GM19324 (cell line): ENCODE results near the gene PYDC1.
A peak's percentile ranks its signal among the peaks of the same experiment; 100 is the strongest.
"Not testable (repeated sequence)": the region's sequence is repeated elsewhere in the genome, so short reads cannot be mapped to it uniquely, and the experiment has no call there.

Experiments
- ATAC-seq: cut with Tn5 transposase; IDR thresholded peaks from one replicate; pipeline ENCODE4 v1.9.1; 2021; ENCODE audit warnings: mild to moderate bottlenecking, moderate library complexity; ENCODE audit not compliant: unreplicated experiment, low FRiP score

Gene PYDC1

DNA sequence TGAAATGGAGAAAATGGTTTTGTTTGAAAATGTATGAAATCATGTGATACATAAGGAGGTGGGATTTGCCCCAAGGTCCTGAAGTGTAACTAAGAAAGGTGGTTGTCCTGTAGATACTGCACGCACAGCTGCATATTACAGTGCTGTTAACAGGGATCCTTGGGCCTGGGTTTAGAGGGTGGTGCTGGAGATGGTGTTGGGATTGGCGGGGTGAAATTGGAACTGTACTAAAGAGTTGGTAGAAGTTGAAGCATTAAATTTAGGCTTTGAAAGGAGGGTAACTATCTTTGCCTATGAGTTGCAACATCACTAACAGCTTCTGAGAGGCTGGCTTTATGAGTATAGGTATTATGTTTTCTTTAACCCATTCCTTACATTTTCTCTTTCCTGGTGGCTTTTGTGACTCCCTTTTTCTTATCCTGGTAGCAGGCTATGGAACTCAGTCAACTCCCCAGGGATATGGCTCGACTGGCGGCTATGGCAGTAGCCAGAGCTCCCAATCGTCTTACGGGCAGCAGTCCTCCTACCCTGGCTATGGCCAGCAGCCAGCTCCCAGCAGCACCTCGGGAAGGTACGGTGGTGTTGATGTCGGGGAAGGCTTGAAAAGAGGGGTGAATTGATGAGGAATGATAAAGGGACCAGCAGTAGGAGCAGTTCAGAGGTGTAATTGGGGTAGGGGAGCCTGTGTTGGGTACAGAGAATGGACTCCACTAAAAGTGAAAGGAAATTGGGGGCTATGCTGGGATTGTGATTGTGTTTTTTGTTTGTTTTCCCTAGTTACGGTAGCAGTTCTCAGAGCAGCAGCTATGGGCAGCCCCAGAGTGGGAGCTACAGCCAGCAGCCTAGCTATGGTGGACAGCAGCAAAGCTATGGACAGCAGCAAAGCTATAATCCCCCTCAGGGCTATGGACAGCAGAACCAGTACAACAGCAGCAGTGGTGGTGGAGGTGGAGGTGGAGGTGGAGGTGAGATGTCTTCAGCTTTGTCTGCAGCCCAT, 33.2 kb downstream of the PYDC1 start:
- no peak for ATAC-seq

DNA sequence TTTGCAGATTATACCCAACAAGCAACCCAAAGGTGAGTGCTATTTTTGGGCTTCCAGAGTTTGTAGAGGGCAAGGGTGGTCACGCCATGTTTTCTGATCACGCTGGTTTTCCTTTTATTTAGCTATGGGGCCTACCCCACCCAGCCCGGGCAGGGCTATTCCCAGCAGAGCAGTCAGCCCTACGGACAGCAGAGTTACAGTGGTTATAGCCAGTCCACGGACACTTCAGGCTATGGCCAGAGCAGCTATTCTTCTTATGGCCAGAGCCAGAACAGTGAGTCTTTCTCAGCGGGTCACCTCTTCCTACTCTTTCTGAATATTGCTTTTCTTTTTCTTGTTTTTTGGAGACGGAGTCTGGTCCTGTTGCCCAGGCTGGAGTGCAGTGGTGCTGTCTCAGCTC, 34.5 kb downstream of the PYDC1 start:
- ATAC-seq, result no peak

DNA sequence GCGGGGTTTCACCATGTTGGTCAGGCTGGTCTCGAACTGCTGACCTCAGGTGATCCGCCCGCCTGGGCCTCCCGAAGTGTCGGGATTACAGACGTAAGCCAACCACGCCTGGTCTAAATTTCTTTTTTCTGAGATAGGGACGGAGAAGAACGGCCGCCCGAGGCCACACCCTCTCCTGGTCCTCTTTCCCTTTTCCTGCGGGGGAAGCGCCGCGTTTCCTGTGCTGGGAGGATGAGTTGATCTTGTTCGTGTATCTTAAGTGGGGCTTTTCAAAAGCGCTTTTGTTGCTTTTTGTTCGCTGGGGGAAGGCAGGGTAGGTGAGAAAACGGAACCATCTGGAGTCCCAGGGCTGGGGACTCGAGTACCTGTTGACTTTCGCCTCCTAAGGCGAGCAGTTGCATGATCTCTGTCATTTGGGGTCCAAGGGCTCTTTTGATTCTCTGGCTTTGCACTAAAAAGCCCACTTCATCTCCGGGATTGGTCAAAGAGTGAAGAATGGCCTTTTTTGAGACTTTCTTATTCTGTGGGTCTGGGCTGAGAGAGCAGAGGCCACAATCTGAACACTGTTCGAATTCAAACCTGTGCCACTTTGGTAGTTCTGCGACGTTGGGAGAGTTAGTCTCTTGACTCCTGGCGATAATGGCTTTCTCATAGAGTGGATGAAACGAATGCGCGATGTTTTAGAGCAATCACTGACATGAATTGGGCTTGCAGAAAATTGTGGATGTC, 35.7 kb downstream of the PYDC1 start:
- no peak for ATAC-seq

DNA sequence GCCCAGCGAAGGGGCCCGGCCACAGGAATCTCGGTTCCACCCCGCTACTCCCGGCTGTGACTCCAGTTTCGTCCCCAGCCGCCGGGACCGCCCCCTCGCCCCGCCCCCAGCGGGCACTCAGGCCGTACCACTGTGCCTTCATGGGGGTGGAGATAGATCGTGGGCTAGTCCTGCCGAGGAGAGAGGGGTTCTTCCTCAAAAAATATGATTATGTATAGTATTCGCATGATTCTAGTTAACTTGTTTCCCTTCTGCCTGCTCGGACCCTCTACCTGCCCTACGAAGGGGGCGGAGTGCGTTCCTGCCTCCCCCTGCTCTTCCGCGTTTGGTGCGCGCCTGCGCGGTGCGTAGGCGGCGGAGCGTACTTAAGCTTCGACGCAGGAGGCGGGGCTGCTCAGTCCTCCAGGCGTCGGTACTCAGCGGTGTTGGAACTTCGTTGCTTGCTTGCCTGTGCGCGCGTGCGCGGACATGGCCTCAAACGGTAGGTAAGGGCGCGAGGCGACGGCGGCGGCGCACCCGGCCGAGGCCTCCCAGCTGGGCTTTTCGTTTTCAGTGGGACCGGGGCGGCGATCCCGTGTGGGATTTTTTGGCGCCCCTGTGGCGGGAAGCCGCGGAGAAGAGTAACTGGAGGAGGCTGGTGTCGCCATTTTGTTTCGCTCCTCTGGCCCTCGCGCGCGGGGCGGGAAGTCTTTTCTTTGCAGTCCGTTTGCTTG, 37.0 kb downstream of the PYDC1 start, which contains the start of gene FUS:
FUS (plus strand) TSS at position 393 of the 713 bp plus-strand sequence; CDS start at position 469, 76 bp downstream.
- ATAC-seq, result peak; percentile 85

DNA sequence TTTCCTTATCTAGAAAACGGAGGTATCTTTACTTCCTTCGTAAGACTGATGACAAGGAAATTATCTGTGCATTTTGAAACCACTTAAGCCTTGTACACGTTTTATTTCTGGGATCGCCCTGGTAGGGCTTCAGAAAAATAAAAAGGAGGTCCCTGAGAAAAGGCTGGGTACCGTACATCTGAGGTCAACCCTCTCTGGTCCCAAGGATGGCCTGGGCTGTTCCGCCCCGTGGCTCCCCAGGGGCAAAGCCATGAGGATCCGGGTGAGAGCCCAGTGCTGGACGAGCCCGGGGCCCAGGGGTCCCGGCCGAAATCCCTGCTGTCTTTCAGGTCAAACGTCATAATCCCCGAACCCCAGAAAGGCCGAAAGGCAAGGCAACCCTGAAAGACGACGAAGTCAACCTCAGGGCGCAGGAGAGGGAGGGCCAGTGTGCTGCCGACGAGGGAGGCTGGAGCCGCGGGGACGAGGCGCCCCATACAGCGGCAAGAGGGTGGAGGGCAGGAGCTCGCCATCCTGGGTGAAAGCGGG, 37.7 kb downstream of the PYDC1 start:
- ATAC-seq, result peak; percentile 1

DNA sequence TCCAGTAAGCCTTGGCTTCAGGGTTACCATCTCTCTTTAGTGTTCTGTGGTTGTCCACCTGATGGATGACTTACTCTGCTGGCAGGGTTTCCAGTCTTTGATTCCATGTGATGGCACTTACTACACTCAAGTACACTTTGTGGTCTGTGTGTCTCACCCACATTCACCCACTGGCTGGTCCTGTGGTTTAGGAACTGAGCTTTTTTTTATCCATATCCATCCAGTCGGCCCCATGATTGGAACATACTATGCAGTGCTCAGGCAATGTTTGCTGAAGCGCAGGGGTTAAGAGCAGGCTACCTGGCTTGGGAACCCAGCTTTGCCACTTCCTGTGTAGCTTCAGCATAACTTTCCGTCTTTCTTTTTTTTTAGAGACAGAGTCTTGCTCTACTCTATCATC, 39.8 kb downstream of the PYDC1 start:
- ATAC-seq, result no peak

DNA sequence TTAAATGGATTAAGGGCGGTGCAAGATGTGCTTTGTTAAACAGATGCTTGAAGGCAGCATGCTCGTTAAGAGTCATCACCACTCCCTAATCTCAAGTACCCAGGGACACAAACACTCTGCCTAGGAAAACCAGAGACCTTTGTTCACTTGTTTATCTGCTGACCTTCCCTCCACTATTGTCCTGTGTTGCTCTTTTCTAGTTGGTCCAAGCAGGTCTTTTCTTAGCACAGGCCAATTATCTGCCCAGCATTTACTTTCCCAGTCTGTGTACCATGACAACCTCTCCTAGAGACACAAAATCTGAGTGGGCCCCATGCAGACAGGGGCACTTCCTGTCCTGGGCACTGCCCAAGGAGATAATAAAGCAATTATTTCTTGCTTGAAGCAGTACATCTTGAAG, 46.9 kb downstream of the PYDC1 start:
- not testable (repeated sequence) for ATAC-seq

DNA sequence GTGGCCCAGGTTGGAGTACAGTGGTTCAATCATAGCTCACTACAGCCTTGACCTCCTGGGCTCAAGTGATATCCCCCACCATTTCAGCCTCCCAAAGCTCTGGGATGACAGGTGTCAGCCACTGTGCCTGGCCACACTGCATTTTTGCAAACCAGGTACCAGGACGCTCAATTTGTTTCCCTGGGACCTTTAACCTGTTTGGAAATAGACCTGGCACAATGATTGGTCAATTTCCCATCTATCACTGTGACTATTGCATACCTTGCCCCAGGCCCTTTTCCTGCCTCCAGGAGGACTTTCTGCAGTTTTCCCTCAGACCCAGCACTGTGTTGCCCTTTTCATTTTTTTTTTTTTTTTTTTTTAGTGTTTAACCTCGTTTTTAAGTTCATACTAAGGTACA, 48.1 kb downstream of the PYDC1 start:
- ATAC-seq, result no peak

DNA sequence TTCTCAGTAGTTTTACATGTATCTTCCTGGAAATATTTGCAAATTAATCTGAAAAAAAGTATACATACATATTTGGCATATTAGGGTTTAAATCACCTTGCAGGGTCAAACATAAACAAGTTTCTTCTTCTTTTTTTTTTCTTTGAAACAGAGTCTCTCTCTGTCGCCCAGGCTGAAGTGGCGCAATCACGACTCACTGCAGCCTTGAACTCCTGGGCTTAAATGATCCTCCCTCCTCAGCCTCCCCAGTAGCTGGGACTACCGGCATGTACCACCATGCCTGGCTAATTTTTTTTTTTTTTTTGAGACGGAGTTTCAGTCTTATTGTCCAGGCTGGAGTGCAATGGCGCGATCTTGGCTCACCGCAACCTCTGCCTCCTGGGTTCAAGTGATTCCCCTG, 49.6 kb downstream of the PYDC1 start:
- ATAC-seq, result no peak
